HL-60 (cell line): ENCODE data around the gene ACACB.

Experiments used
- GABPA ChIP-seq: IDR thresholded peaks from 2 replicates; pipeline ENCODE4 v1.6.1; 2012; ENCODE audit warnings: low read depth
- POLR2AphosphoS5 ChIP-seq: IDR thresholded peaks from 2 replicates; pipeline ENCODE4 v1.6.1; 2012; ENCODE audit warnings: low read depth
- SPI1 ChIP-seq: IDR thresholded peaks from 2 replicates; pipeline ENCODE4 v1.6.1; 2012; ENCODE audit warnings: low read depth, mild to moderate bottlenecking, borderline replicate concordance
- TF ChIP-seq, protein P1 (sequence below): IDR thresholded peaks from one replicate; pipeline ENCODE4 v1.5.1; 2011; ENCODE audit warnings: low read length, control low read depth, inconsistent platforms; ENCODE audit not compliant: insufficient read depth
- TF ChIP-seq, protein P2 (sequence below): IDR thresholded peaks from 2 replicates; pipeline ENCODE4 v1.6.1; 2012; ENCODE audit warnings: low read depth; ENCODE audit not compliant: insufficient replicate concordance

DNA sequence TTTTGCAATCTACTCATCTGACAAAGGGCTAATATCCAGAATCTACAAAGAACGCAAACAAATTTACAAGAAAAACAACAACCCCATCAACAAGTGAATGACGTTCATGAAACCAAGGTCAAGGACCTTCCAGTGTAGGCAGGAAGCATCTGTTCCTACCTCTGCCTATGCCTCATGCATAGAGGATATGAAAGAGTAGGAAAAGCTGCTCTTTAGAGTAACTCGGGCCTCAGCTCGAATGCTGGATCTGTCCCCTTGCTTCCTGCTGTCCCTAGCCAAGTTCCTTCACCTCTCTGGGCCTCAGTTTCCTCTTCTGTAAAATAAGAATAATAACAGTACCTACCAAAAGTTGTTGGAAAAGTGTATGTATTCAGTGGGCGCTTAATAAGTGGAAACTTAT is 127.7 kb downstream of the ACACB start:
- TF ChIP-seq, protein P1, sequence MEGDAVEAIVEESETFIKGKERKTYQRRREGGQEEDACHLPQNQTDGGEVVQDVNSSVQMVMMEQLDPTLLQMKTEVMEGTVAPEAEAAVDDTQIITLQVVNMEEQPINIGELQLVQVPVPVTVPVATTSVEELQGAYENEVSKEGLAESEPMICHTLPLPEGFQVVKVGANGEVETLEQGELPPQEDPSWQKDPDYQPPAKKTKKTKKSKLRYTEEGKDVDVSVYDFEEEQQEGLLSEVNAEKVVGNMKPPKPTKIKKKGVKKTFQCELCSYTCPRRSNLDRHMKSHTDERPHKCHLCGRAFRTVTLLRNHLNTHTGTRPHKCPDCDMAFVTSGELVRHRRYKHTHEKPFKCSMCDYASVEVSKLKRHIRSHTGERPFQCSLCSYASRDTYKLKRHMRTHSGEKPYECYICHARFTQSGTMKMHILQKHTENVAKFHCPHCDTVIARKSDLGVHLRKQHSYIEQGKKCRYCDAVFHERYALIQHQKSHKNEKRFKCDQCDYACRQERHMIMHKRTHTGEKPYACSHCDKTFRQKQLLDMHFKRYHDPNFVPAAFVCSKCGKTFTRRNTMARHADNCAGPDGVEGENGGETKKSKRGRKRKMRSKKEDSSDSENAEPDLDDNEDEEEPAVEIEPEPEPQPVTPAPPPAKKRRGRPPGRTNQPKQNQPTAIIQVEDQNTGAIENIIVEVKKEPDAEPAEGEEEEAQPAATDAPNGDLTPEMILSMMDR, result no peak
- no peak for TF ChIP-seq SPI1
- TF ChIP-seq, protein P2, sequence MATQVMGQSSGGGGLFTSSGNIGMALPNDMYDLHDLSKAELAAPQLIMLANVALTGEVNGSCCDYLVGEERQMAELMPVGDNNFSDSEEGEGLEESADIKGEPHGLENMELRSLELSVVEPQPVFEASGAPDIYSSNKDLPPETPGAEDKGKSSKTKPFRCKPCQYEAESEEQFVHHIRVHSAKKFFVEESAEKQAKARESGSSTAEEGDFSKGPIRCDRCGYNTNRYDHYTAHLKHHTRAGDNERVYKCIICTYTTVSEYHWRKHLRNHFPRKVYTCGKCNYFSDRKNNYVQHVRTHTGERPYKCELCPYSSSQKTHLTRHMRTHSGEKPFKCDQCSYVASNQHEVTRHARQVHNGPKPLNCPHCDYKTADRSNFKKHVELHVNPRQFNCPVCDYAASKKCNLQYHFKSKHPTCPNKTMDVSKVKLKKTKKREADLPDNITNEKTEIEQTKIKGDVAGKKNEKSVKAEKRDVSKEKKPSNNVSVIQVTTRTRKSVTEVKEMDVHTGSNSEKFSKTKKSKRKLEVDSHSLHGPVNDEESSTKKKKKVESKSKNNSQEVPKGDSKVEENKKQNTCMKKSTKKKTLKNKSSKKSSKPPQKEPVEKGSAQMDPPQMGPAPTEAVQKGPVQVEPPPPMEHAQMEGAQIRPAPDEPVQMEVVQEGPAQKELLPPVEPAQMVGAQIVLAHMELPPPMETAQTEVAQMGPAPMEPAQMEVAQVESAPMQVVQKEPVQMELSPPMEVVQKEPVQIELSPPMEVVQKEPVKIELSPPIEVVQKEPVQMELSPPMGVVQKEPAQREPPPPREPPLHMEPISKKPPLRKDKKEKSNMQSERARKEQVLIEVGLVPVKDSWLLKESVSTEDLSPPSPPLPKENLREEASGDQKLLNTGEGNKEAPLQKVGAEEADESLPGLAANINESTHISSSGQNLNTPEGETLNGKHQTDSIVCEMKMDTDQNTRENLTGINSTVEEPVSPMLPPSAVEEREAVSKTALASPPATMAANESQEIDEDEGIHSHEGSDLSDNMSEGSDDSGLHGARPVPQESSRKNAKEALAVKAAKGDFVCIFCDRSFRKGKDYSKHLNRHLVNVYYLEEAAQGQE, result no peak
- TF ChIP-seq GABPA, result no peak
- no peak for TF ChIP-seq POLR2AphosphoS5
